ENCODE results near the gene CARM1.

Gene CARM1

DNA sequence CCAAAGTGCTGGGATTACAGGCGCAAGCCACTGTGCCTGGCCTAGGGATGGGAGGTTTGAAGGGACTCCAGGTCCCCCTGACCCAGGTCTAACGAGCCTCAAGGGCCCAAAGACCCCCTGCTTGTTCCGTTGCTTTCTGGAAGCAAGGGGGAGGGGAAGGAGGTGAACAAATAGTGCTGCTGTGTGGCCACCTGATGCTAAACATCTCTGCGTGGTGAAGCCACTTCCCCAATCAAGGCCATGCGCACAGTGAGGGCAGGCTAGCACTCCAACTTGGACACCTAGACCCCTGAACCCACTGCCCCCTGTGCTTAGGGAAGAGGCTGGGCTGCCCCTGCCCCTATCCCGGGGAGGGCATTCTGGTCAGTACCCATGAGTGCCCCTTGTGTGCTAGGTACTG is 24.0 kb downstream of the CARM1 start:
- H3K4me3 ChIP-seq (ENCODE audit: low read depth, low read length) = no peak overlapping the region
- TF ChIP-seq, protein P1, sequence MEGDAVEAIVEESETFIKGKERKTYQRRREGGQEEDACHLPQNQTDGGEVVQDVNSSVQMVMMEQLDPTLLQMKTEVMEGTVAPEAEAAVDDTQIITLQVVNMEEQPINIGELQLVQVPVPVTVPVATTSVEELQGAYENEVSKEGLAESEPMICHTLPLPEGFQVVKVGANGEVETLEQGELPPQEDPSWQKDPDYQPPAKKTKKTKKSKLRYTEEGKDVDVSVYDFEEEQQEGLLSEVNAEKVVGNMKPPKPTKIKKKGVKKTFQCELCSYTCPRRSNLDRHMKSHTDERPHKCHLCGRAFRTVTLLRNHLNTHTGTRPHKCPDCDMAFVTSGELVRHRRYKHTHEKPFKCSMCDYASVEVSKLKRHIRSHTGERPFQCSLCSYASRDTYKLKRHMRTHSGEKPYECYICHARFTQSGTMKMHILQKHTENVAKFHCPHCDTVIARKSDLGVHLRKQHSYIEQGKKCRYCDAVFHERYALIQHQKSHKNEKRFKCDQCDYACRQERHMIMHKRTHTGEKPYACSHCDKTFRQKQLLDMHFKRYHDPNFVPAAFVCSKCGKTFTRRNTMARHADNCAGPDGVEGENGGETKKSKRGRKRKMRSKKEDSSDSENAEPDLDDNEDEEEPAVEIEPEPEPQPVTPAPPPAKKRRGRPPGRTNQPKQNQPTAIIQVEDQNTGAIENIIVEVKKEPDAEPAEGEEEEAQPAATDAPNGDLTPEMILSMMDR (IDR thresholded peaks at IDR 0.05; ENCODE audit: insufficient read depth, low read depth, low read length, missing control alignments) = no peak
- no peak for DNase-seq (ENCODE audit: low read depth)

DNA sequence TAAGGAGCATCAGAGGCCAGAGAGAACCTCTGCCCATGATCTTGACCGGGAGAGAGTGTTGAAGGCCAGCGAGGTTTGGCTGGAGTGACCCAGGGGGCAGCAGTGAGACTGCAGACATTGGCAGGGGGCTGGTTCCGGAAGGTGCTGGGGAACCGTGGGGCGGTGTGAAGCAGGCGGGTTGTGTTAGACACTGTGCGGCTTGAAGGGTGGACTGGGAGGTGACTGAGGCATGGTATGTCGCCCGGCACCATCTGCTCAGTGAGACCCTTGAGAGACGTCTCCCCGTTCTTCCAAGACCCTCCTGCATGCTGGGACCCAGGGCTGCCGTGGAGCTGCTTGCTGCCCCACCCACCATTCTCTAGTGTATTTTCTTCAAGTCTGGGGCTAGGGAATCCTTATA is 24.6 kb downstream of the CARM1 start:
- TF ChIP-seq, protein P1 (IDR thresholded peaks at IDR 0.05; ENCODE audit: insufficient read depth, low read depth, low read length, missing control alignments) = no peak
- no peak for DNase-seq (ENCODE audit: low read depth)
- H3K4me3 ChIP-seq (ENCODE audit: low read depth, low read length) = no peak overlapping the region

DNA sequence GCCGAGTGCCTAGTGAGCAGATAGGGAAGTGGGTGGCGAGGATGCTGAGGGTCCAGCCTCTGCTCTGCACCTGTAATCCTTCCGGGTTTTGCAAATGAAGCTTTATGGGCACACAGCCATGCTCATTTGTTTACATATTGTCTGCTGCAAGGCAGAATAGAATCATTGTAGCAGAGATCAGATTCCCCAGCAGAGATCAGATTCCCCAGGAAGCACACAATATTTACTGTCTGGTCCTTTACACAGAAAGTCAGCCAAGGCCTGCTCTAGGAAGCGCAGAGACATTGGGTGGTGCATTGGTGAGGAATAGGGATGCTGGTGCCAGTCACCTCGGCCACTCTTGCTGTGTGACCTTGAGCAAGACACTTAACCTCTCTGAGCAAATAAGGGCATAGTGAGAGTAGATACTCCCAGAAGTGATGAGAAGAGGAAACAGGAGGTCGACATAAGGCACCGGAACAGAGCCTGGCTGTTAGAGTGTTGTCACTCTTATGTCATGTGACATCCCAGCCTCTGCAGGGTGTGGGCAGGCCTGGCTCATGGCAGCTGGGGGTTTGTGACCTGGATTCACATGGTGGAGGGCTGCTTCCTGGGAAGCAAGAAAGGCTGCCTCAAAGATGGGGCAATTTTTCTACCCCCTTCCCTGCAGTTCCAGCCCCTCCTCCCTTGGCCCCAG is 25.6 kb downstream of the CARM1 start:
- no peak for DNase-seq (ENCODE audit: low read depth)
- TF ChIP-seq, protein P1 (IDR thresholded peaks at IDR 0.05; ENCODE audit: insufficient read depth, low read depth, low read length, missing control alignments) = no peak
- H3K4me3 ChIP-seq (ENCODE audit: low read depth, low read length) = no peak overlapping the region

DNA sequence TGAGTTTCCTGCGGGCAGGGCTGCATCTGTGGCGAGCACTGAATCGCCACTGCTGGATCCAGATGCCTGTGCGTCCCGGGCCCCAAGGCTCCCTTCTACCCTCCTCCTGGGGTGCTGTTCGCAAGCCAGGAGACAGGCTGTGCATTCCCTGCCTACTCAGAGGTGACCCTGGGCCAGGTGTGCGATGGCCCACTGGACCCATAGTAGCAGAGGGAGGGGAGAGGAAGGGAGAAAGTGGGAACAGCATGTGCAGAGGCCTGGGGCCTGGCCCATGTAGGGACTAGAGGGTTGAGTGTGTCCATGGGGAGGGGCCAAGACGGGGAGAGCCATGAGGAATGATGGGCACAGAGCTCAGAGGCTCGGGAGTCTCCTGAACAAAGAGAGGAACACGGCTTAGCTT is 27.3 kb downstream of the CARM1 start:
- no peak overlapping the region for H3K4me3 ChIP-seq (ENCODE audit: low read depth, low read length)
- no peak for DNase-seq (ENCODE audit: low read depth)
- TF ChIP-seq, protein P1 (IDR thresholded peaks at IDR 0.05; ENCODE audit: insufficient read depth, low read depth, low read length, missing control alignments) = no peak

DNA sequence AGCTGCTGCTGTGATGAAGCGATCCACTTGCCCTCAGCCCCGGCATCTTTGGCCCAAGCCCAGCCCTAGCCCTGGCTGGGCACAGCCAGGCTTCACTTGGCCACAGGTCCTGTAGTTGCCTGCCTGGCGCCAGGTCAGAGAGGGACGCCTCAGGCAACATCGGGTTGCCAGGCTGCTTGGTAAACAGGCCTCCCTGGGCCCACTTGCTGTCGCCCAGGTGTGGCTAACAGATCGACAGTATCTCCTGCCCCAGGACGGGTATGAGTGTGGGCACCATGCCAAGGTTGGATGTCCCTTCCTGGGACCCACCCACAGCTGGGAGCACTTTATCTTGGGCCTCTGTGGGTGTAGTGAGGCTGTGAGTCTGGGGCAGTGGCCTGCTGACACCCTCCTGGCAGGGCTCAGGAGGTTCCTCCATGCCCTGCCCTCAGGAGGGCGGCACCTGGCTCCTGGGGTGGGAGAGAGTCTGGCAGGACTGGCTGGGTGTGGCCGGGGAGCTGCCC is 27.8 kb downstream of the CARM1 start:
- H3K4me3 ChIP-seq (ENCODE audit: low read depth, low read length) = no peak overlapping the region
- TF ChIP-seq, protein P1 (IDR thresholded peaks at IDR 0.05; ENCODE audit: insufficient read depth, low read depth, low read length, missing control alignments) = no peak
- no peak for DNase-seq (ENCODE audit: low read depth)

DNA sequence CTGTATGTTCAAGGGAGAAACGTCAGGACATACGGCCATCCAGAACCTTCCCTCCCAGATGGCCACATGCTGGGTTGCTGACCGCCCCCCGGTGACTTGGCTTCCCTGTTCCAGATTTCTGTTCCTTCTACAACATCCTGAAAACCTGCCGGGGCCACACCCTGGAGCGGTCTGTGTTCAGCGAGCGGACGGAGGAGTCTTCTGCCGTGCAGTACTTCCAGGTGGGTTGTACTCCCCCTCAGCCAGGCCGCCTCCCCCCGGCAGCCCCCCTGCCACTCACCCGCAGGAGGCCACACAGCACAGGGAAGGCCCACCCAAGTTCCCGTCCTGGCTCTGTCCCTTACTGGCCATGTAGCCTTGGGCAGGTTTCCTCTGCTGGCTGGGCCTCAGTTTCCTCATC is 36.6 kb downstream of the CARM1 start:
- TF ChIP-seq, protein P1 (IDR thresholded peaks at IDR 0.05; ENCODE audit: insufficient read depth, low read depth, low read length, missing control alignments) = no peak
- DNase-seq (ENCODE audit: low read depth) = no peak
- no peak overlapping the region for H3K4me3 ChIP-seq (ENCODE audit: low read depth, low read length)

Data from GM12865 (cell line).